LNCaP clone FGC (cell line): Measurements from ENCODE around the gene MCF2.

Experiments
- DNase-seq: peaks from one replicate; pipeline ENCODE4 v3.0.0-alpha.2; 2011; ENCODE audit warnings: low read depth
- H3K4me3 ChIP-seq: 2 replicates; pipeline ENCODE4 v1.5.1; 2011; ENCODE audit warnings: mild to moderate bottlenecking, low read depth, low read length, control low read depth
- CTCF ChIP-seq: IDR thresholded peaks from 2 replicates; pipeline ENCODE4 v1.5.1; 2012; ENCODE audit warnings: mild to moderate bottlenecking; ENCODE audit not compliant: control insufficient read depth, insufficient read depth; ENCODE audit errors: extremely low read depth

The MCF2 gene

GRCh38 chrX:139734996-139735395, 27.0 kb upstream of the MCF2 start:
- DNase-seq, result no peak
- TF ChIP-seq CTCF, result no peak

GRCh38 chrX:139725720-139726119, 17.8 kb upstream of the MCF2 start:
- TF ChIP-seq CTCF, result no peak
- no peak overlapping the region for H3K4me3 ChIP-seq
- DNase-seq, result no peak

More at GRCh38 chrX:139734996-139735395, 27.0 kb upstream of the MCF2 start:
- no peak overlapping the region for H3K4me3 ChIP-seq

- no peak overlapping the region for H3K4me3 ChIP-seq
- DNase-seq, result no peak
- no peak for TF ChIP-seq CTCF
Observed at GRCh38 chrX:139724626-139725025, 16.7 kb upstream of the MCF2 start.

- DNase-seq, result no peak
Observed at GRCh38 chrX:139720979-139721378, 13.0 kb upstream of the MCF2 start.

GRCh38 chrX:139720136-139720535, 12.2 kb upstream of the MCF2 start:
- no peak overlapping the region for H3K4me3 ChIP-seq
- TF ChIP-seq CTCF, result no peak
- no peak for DNase-seq

More at GRCh38 chrX:139720979-139721378, 13.0 kb upstream of the MCF2 start:
- no peak for TF ChIP-seq CTCF
- no peak overlapping the region for H3K4me3 ChIP-seq

GRCh38 chrX:139702658-139703057, 5.3 kb downstream of the MCF2 start:
- DNase-seq, result no peak
- TF ChIP-seq CTCF, result no peak
- H3K4me3 ChIP-seq, result no peak overlapping the region

GRCh38 chrX:139692908-139693307, 15.1 kb downstream of the MCF2 start:
- H3K4me3 ChIP-seq, result no peak overlapping the region
- no peak for TF ChIP-seq CTCF
- no peak for DNase-seq
